Activated T-helper 17 cell treated with anti-CD3 and anti-CD28 coated beads, Interleukin-2, amount 50 U/mL, for 72 hours (primary cell): ENCODE measurements around the gene TMED10. TPM values are rescaled to one million over a fixed set of nuclear protein-coding genes. Genes with fewer than 3 reads are reported as not detected.

ENCODE experiments used
- ATAC-seq: fragments of 150-1000 bp; cut with Tn5 transposase; replicated peaks from 2 replicates; pipeline ENCODE4 v1.10.0; 2021; ENCODE audit warnings: mild to moderate bottlenecking, moderate library complexity
- H3K27ac Mint-ChIP-seq: one replicate; pipeline ENCODE4 v1.8.0; 2022; ENCODE audit warnings: mixed read lengths
- H3K27me3 Mint-ChIP-seq: one replicate; pipeline ENCODE4 v1.8.0; 2022; ENCODE audit warnings: mixed read lengths
- H3K36me3 Mint-ChIP-seq: one replicate; pipeline ENCODE4 v1.8.0; 2022; ENCODE audit warnings: low read depth, mild to moderate bottlenecking, mixed read lengths
- H3K4me1 Mint-ChIP-seq: one replicate; pipeline ENCODE4 v1.8.0; 2022; ENCODE audit warnings: mixed read lengths
- H3K4me3 Mint-ChIP-seq: one replicate; pipeline ENCODE4 v1.8.0; 2022; ENCODE audit warnings: mild to moderate bottlenecking, mixed read lengths
- H3K9me3 Mint-ChIP-seq: one replicate; pipeline ENCODE4 v1.8.0; 2022; ENCODE audit warnings: mixed read lengths
- total RNA-seq, 2 donors: library from RNA; stranded (reverse); gene quantifications; one replicate each; pipeline ENCODE4 v1.2.3, GENCODE V29; 2022

Gene TMED10
- total RNA-seq, 2 donors from 2014 or later: 142 to 179 TPM

- H3K4me3 Mint-ChIP-seq: no peak overlapping the region
- no peak for ATAC-seq
- H3K36me3 Mint-ChIP-seq: peaks cover 62% of the 10 kb centered on the region
- no peaks in the 10 kb centered on the region for H3K27me3 Mint-ChIP-seq
- H3K27ac Mint-ChIP-seq: peak overlapping the region; percentile 52
- no peaks in the 10 kb centered on the region for H3K9me3 Mint-ChIP-seq
- no peaks in the 10 kb centered on the region for H3K4me1 Mint-ChIP-seq
Observed at GRCh38 chr14:75083271-75083670, 93.1 kb downstream of the TMED10 start.

- no peak overlapping the region for H3K4me3 Mint-ChIP-seq
- H3K9me3 Mint-ChIP-seq: no peaks in the 10 kb centered on the region
- H3K27me3 Mint-ChIP-seq: no peaks in the 10 kb centered on the region
- peaks cover 47% of the 10 kb centered on the region for H3K36me3 Mint-ChIP-seq
- no peak overlapping the region for H3K27ac Mint-ChIP-seq
- ATAC-seq: no peak
- no peaks in the 10 kb centered on the region for H3K4me1 Mint-ChIP-seq
Observed at GRCh38 chr14:75081660-75082229, 94.7 kb downstream of the TMED10 start.

Other genes with a start within 250 kb of the TMED10 start
- gene PGF, start 221.0 kb downstream of the TMED10 start, total RNA-seq: under 1 TPM; 0.40 to 0.48 TPM
- gene EIF2B2, start 173.7 kb downstream of the TMED10 start, total RNA-seq: 10 to 100 TPM; 27.4 to 44.3 TPM
- gene MLH3, start 125.1 kb downstream of the TMED10 start, total RNA-seq: 10 to 100 TPM; 31.4 to 46.7 TPM
- 10 to 100 TPM; 43.4 to 52.8 TPM for gene ACYP1, start 112.6 kb downstream of the TMED10 start, total RNA-seq
- gene ZC2HC1C, start 107.0 kb downstream of the TMED10 start, total RNA-seq: 1 to 10 TPM; 2.2 to 3.7 TPM
- gene NEK9, start 49.6 kb downstream of the TMED10 start, total RNA-seq: 10 to 100 TPM; 49.4 to 52.4 TPM
- gene FOS, start 102.2 kb upstream of the TMED10 start, total RNA-seq: 10 to 100 TPM; 31.7 to 86.3 TPM